ENCODE measurements around the gene TRAPPC3L. TPM values are rescaled to one million over a fixed set of nuclear protein-coding genes. Genes with fewer than 3 reads are reported as not detected.

The TRAPPC3L gene
- total and polyA plus RNA-seq, 9 of the 15 experiments (the other 6 are each of a cell fraction or from before 2014, with no cell fraction given), result not detected

- TF ChIP-seq ZNF518B (CRISPR knock-in tag; IDR thresholded peaks at IDR 0.05) (no peak), CBFA2T2 (conservative IDR thresholded peaks at IDR 0.05) (no peak), SMARCA4 (IDR thresholded peaks at IDR 0.05) (peak; percentile 76; the same call in 1 of the 2 replicates), RFX7 (CRISPR knock-in tag; IDR thresholded peaks at IDR 0.05) (no peak), CXXC5 (CRISPR knock-in tag; IDR thresholded peaks at IDR 0.05) (peak; percentile 87), GABPB1 (CRISPR knock-in tag; IDR thresholded peaks at IDR 0.05) (peak; percentile 78; the same call in 1 of the 2 replicates), ZNF146 (CRISPR knock-in tag; IDR thresholded peaks at IDR 0.05; ENCODE audit: unreplicated experiment) (no peak), SMAD1 (IDR thresholded peaks at IDR 0.05; ENCODE audit: low read depth, low read length, partially characterized antibody) (peak; percentile 25), NCOA1 (IDR thresholded peaks at IDR 0.05; ENCODE audit: low read depth) (no peak), TBP (optimal IDR thresholded peaks at IDR 0.05; ENCODE audit: low read depth, low read length) (peak; percentile 80), ARID2 (IDR thresholded peaks at IDR 0.05) (peak; percentile 36; the same call in 1 of the 2 replicates), ZNF79 (CRISPR knock-in tag; IDR thresholded peaks at IDR 0.05; ENCODE audit: low read depth) (no peak), C11orf30 (IDR thresholded peaks at IDR 0.05; ENCODE audit: low read depth) (peak; percentile 96), DACH1 (IDR thresholded peaks at IDR 0.05; ENCODE audit: partially characterized antibody) (peak; percentile 98), ZNF311 (CRISPR knock-in tag; IDR thresholded peaks at IDR 0.05) (no peak), OTX1 (CRISPR knock-in tag; IDR thresholded peaks at IDR 0.05) (no peak), CHD1 (IDR thresholded peaks at IDR 0.05; ENCODE audit: low read length) (no peak), ZNF57 (CRISPR knock-in tag; IDR thresholded peaks at IDR 0.05) (no peak), ZSCAN32 (CRISPR knock-in tag; IDR thresholded peaks at IDR 0.05) (no peak), HNRNPH1 (optimal IDR thresholded peaks at IDR 0.05; ENCODE audit: low read depth, low read length) (no peak), SP1 (CRISPR knock-in tag; IDR thresholded peaks at IDR 0.05) (peak; percentile 94)
- TF ChIP-seq, protein P1, sequence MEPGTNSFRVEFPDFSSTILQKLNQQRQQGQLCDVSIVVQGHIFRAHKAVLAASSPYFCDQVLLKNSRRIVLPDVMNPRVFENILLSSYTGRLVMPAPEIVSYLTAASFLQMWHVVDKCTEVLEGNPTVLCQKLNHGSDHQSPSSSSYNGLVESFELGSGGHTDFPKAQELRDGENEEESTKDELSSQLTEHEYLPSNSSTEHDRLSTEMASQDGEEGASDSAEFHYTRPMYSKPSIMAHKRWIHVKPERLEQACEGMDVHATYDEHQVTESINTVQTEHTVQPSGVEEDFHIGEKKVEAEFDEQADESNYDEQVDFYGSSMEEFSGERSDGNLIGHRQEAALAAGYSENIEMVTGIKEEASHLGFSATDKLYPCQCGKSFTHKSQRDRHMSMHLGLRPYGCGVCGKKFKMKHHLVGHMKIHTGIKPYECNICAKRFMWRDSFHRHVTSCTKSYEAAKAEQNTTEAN (CRISPR knock-in tag; IDR thresholded peaks at IDR 0.05), result no peak
- TF ChIP-seq, protein P2, sequence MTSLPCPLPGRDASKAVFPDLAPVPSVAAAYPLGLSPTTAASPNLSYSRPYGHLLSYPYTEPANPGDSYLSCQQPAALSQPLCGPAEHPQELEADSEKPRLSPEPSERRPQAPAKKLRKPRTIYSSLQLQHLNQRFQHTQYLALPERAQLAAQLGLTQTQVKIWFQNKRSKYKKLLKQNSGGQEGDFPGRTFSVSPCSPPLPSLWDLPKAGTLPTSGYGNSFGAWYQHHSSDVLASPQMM (CRISPR knock-in tag; IDR thresholded peaks at IDR 0.05), result no peak
- TF ChIP-seq, protein P3, sequence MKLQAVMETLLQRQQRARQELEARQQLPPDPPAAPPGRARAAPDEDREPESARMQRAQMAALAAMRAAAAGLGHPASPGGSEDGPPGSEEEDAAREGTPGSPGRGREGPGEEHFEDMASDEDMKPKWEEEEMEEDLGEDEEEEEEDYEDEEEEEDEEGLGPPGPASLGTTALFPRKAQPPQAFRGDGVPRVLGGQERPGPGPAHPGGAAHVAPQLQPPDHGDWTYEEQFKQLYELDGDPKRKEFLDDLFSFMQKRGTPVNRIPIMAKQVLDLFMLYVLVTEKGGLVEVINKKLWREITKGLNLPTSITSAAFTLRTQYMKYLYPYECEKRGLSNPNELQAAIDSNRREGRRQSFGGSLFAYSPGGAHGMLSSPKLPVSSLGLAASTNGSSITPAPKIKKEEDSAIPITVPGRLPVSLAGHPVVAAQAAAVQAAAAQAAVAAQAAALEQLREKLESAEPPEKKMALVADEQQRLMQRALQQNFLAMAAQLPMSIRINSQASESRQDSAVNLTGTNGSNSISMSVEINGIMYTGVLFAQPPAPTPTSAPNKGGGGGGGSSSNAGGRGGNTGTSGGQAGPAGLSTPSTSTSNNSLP (IDR thresholded peaks at IDR 0.05; ENCODE audit: borderline replicate concordance, low read depth, low read length), result no peak
Observed at GRCh38 chr6:116570856-116571682, 25.6 kb upstream of the TRAPPC3L start, which contains the start of gene RWDD1 (continued).
